ENCODE data around the gene LINGO4.

- TF ChIP-seq CTCF (conservative IDR thresholded peaks at IDR 0.05) (no peak), EZH2 (IDR thresholded peaks at IDR 0.05; ENCODE audit: low read depth) (no peak)
These were observed 27.2 kb upstream of the LINGO4 start for GRCh38 chr1:151832318-151832980.
